ENCODE data around the gene DRD1.

- TF ChIP-seq POLR2A (IDR thresholded peaks at IDR 0.05) (no peak), CTCF (IDR thresholded peaks at IDR 0.05) (no peak)
These were observed 21.3 kb upstream of the DRD1 start for GRCh38 chr5:175465282-175465681.
